A673 (cell line): ENCODE results near the gene ADK.
"Not testable (repeated sequence)": the region's sequence is repeated elsewhere in the genome, so short reads cannot be mapped to it uniquely, and the experiment has no call there.

Experiments used
- CTCF ChIP-seq: fragments of 300-800, 200-600 bp; sonication (generic); conservative IDR thresholded peaks from 2 replicates; pipeline ENCODE4 v1.5.1; 2017; ENCODE audit warnings: low read depth, mild to moderate bottlenecking, antibody characterized with exemption, low read length, moderate library complexity, mixed read lengths
- EZH2 ChIP-seq: fragments of 200-600 bp; sonication (generic); IDR thresholded peaks from 2 replicates; pipeline ENCODE4 v1.6.1; 2017; ENCODE audit warnings: borderline replicate concordance, low read depth, mild to moderate bottlenecking, mixed read lengths, antibody characterized with exemption, low read length; ENCODE audit not compliant: poor library complexity, severe bottlenecking

GRCh38 chr10:74573497-74573896, 422.5 kb downstream of the ADK start:
- not testable (repeated sequence) for TF ChIP-seq CTCF, EZH2
